Pulmonary artery endothelial cell (primary cell): ENCODE measurements around the gene ARHGAP23. TPM values are rescaled to one million over a fixed set of nuclear protein-coding genes. Genes with fewer than 3 reads are reported as not detected.
"Not testable (repeated sequence)": the region's sequence is repeated elsewhere in the genome, so short reads cannot be mapped to it uniquely, and the experiment has no call there.

ENCODE experiments used
- DNase-seq: peaks from one replicate; pipeline ENCODE4 v3.0.0-alpha.2; 2011; ENCODE audit warnings: low read depth, low spot score
- total RNA-seq: library from RNA; depleted of rRNA; stranded (reverse); fragments of >200 nt; gene quantifications from 2 replicates; pipeline ENCODE4 v1.2.3, GENCODE V29; 2014

ARHGAP23 gene
- total RNA-seq, 1 donor from 2014 or later, result 44.8 TPM

GRCh38 chr17:38485681-38486298, 57.5 kb downstream of the ARHGAP23 start:
- DNase-seq, result not testable (repeated sequence)

GRCh38 chr17:38489774-38490173, 61.5 kb downstream of the ARHGAP23 start:
- DNase-seq, result not testable (repeated sequence)

- DNase-seq, result not testable (repeated sequence)
Observed at GRCh38 chr17:38491346-38492066, 63.2 kb downstream of the ARHGAP23 start.

GRCh38 chr17:38492067-38493040, 64.1 kb downstream of the ARHGAP23 start:
- DNase-seq, result peak; percentile 63

- not testable (repeated sequence) for DNase-seq
Observed at GRCh38 chr17:38494152-38494551, 65.9 kb downstream of the ARHGAP23 start.

- DNase-seq, result not testable (repeated sequence)
Observed at GRCh38 chr17:38497656-38498055, 69.4 kb downstream of the ARHGAP23 start.

- no peak for DNase-seq
Observed at GRCh38 chr17:38498353-38498752, 70.1 kb downstream of the ARHGAP23 start.

- not testable (repeated sequence) for DNase-seq
Observed at GRCh38 chr17:38499230-38499629, 71.0 kb downstream of the ARHGAP23 start.

- DNase-seq, result not testable (repeated sequence)
Observed at GRCh38 chr17:38501718-38502117, 73.5 kb downstream of the ARHGAP23 start.

GRCh38 chr17:38503286-38503913, 75.1 kb downstream of the ARHGAP23 start:
- DNase-seq, result not testable (repeated sequence)

- no peak for DNase-seq
Observed at GRCh38 chr17:38504216-38504615, 76.0 kb downstream of the ARHGAP23 start.

GRCh38 chr17:38507436-38507835, 79.2 kb downstream of the ARHGAP23 start:
- no peak for DNase-seq

GRCh38 chr17:38507921-38508569, 79.8 kb downstream of the ARHGAP23 start:
- no peak for DNase-seq

GRCh38 chr17:38508570-38508950, 80.3 kb downstream of the ARHGAP23 start:
- DNase-seq, result no peak

- DNase-seq, result peak; percentile 57
Observed at GRCh38 chr17:38508954-38509771, 80.9 kb downstream of the ARHGAP23 start.

- DNase-seq, result no peak
Observed at GRCh38 chr17:38509772-38510420, 81.6 kb downstream of the ARHGAP23 start.

GRCh38 chr17:38510421-38511149, 82.3 kb downstream of the ARHGAP23 start:
- no peak for DNase-seq
